SK-N-SH (cell line): ENCODE data around the gene FOXK2. TPM values are rescaled to one million over a fixed set of nuclear protein-coding genes. Genes with fewer than 3 reads are reported as not detected.

Experiments used
- CTCF ChIA-PET: fragments of 300-600, 350-600 bp; formaldehyde crosslinking; extraction: SDS; loops from one replicate; lab custom pipeline; 2021; lab: Yijun Ruan, JAX
- POLR2A ChIA-PET: fragments of 350-600 bp; sonication (Branson Sonifier 250); formaldehyde crosslinking; extraction: SDS; loops from one replicate; lab custom pipeline; 2020; ENCODE audit warnings: antibody characterized with exemption, inconsistent platforms; lab: Yijun Ruan, JAX
- DNase-seq: peaks from one replicate; pipeline ENCODE4 v3.0.0; 2012
- H2AFZ ChIP-seq: fragments of 200-600 bp; sonication (generic); 2 replicates; pipeline ENCODE4 v1.8.1; 2016; ENCODE audit warnings: antibody characterized with exemption, mild to moderate bottlenecking, low read depth
- H3F3A ChIP-seq: fragments of 200-600 bp; sonication (generic); replicated peaks from 2 replicates; pipeline ENCODE3; 2016; ENCODE audit warnings: antibody characterized with exemption, mild to moderate bottlenecking; ENCODE audit not compliant: insufficient read depth
- H3K27ac ChIP-seq, 2 experiments: fragments of 200-500 bp in 1 of 2; fragments of 200-600 bp in 1 of 2; sonication (Bioruptor generic) in 1 of 2; sonication (generic), shearing (Covaris generic) in 1 of 2; 2 replicates each; pipeline versions ENCODE4 v1.5.1 to v1.6.1; 2014 to 2016; ENCODE audit warnings: low read depth in 2 of 2, inconsistent platforms in 1 of 2, low read length in 1 of 2, mild to moderate bottlenecking in 1 of 2, mixed read lengths in 1 of 2
- H3K27me3 ChIP-seq: fragments of 200-600 bp; sonication (generic), shearing (Covaris generic); 2 replicates; pipeline ENCODE4 v1.6.1; 2016; ENCODE audit warnings: mixed run types; ENCODE audit not compliant: insufficient read depth
- H3K36me3 ChIP-seq, 2 experiments: fragments of 200-500 bp in 1 of 2; fragments of 200-600 bp in 1 of 2; sonication (Bioruptor generic) in 1 of 2; sonication (generic) in 1 of 2; replicated peaks in 1 of 2; 2 replicates each; pipeline versions ENCODE3 to v1.5.1; 2014 to 2016; ENCODE audit warnings: low read length in 1 of 2, mild to moderate bottlenecking in 1 of 2; ENCODE audit not compliant: insufficient read depth in 2 of 2, control insufficient read depth in 1 of 2
- H3K4me1 ChIP-seq, 2 experiments: fragments of 200-500 bp in 1 of 2; fragments of 200-600 bp in 1 of 2; sonication (Bioruptor generic) in 1 of 2; sonication (generic), shearing (Covaris generic) in 1 of 2; 2 replicates each; pipeline versions ENCODE4 v1.5.1 to v1.6.1; 2014 to 2016; ENCODE audit warnings: low read depth in 1 of 2, low read length in 1 of 2, mixed run types in 1 of 2; ENCODE audit not compliant: insufficient read depth in 2 of 2, control insufficient read depth in 1 of 2
- H3K4me2 ChIP-seq: fragments of 200-600 bp; sonication (generic), shearing (Covaris generic); 2 replicates; pipeline ENCODE4 v1.6.1; 2017; ENCODE audit warnings: mixed run types
- H3K4me3 ChIP-seq, 2 experiments: fragments of 200-500 bp in 1 of 2; fragments of 200-600 bp in 1 of 2; sonication (Bioruptor generic) in 1 of 2; sonication (generic), shearing (Covaris generic) in 1 of 2; 2 replicates each; pipeline versions ENCODE4 v1.5.1 to v1.8.1; 2014 to 2016; ENCODE audit warnings: low read depth in 2 of 2, inconsistent platforms in 1 of 2, low read length in 1 of 2, mild to moderate bottlenecking in 1 of 2, mixed read lengths in 1 of 2, moderate library complexity in 1 of 2
- H3K79me2 ChIP-seq: fragments of 200-600 bp; sonication (generic); 2 replicates; pipeline ENCODE4 v1.8.1; 2017; ENCODE audit warnings: mild to moderate bottlenecking; ENCODE audit not compliant: insufficient read depth
- H3K9ac ChIP-seq: fragments of 200-600 bp; sonication (generic); 2 replicates; pipeline ENCODE4 v1.6.1; 2017; ENCODE audit warnings: mixed run types
- H3K9me2 ChIP-seq: fragments of 200-600 bp; sonication (generic); 2 replicates; pipeline ENCODE4 v1.6.1; 2017; ENCODE audit warnings: mixed run types
- H3K9me3 ChIP-seq: fragments of 200-600 bp; sonication (generic); 2 replicates; pipeline ENCODE4 v1.6.1; 2017; ENCODE audit warnings: mixed run types, mild to moderate bottlenecking, moderate library complexity
- H4K20me1 ChIP-seq: fragments of 200-600 bp; sonication (generic); 2 replicates; pipeline ENCODE4 v1.6.1; 2017; ENCODE audit warnings: mild to moderate bottlenecking, mixed run types; ENCODE audit not compliant: insufficient read depth
- CHD2 ChIP-seq: fragments of 150-350 bp; IDR thresholded peaks from 2 replicates; pipeline ENCODE4 v1.6.1; 2018; ENCODE audit warnings: low read length; ENCODE audit not compliant: partially characterized antibody
- ELF1 ChIP-seq: IDR thresholded peaks from 2 replicates; pipeline ENCODE4 v1.4.0; 2012
- EP300 ChIP-seq, 2 experiments: IDR thresholded peaks; 2 replicates each; pipeline versions ENCODE4 v1.4.0 to v1.6.1; 2012; ENCODE audit warnings: borderline replicate concordance in 1 of 2, low read depth in 1 of 2, low read length in 1 of 2
- FOSL2 ChIP-seq: IDR thresholded peaks from 2 replicates; pipeline ENCODE4 v1.4.0; 2012; ENCODE audit warnings: low read depth, mild to moderate bottlenecking, moderate library complexity, borderline replicate concordance
- GABPA ChIP-seq: IDR thresholded peaks from 2 replicates; pipeline ENCODE4 v1.4.0; 2012; ENCODE audit warnings: low read depth, mild to moderate bottlenecking
- GATA2 ChIP-seq: sonication (generic); formaldehyde crosslinking; IDR thresholded peaks from 2 replicates; pipeline ENCODE4 v1.5.0; 2020; ENCODE audit warnings: mild to moderate bottlenecking, missing genetic modification reagents
- IRF3 ChIP-seq: fragments of 150-350 bp; IDR thresholded peaks from 2 replicates; pipeline ENCODE4 v1.6.1; 2016; ENCODE audit warnings: mild to moderate bottlenecking, low read depth, low read length
- JUND ChIP-seq: IDR thresholded peaks from 2 replicates; pipeline ENCODE4 v1.4.0; 2012
- MEF2A ChIP-seq: IDR thresholded peaks from 2 replicates; pipeline ENCODE4 v1.4.0; 2012; ENCODE audit warnings: low read depth, borderline replicate concordance
- NRF1 ChIP-seq: IDR thresholded peaks from 2 replicates; pipeline ENCODE4 v1.6.1; 2012; ENCODE audit warnings: low read depth, mild to moderate bottlenecking, low read length
- RCOR1 ChIP-seq: fragments of 150-350 bp; IDR thresholded peaks from 2 replicates; pipeline ENCODE4 v1.6.1; 2017; ENCODE audit warnings: antibody characterized with exemption, low read length
- RFX5 ChIP-seq: IDR thresholded peaks from 2 replicates; pipeline ENCODE4 v1.6.1; 2012; ENCODE audit warnings: mild to moderate bottlenecking, improper control_type of control experiment, low read length
- RXRA ChIP-seq: IDR thresholded peaks from 2 replicates; pipeline ENCODE4 v1.4.0; 2012; ENCODE audit warnings: low read depth, mild to moderate bottlenecking, borderline replicate concordance
- SIN3A ChIP-seq: IDR thresholded peaks from 2 replicates; pipeline ENCODE4 v1.6.1; 2012; ENCODE audit warnings: low read depth, mild to moderate bottlenecking, low read length, moderate library complexity, borderline replicate concordance
- SMC3 ChIP-seq: IDR thresholded peaks from 2 replicates; pipeline ENCODE4 v1.6.1; 2012; ENCODE audit warnings: low read depth, low read length, improper control_type of control experiment
- TCF12 ChIP-seq: IDR thresholded peaks from 2 replicates; pipeline ENCODE4 v1.4.0; 2012
- TEAD4 ChIP-seq: IDR thresholded peaks from 2 replicates; pipeline ENCODE4 v1.4.0; 2012; ENCODE audit warnings: mild to moderate bottlenecking, borderline replicate concordance; ENCODE audit not compliant: insufficient read depth
- USF2 ChIP-seq: fragments of 150-350 bp; IDR thresholded peaks from 2 replicates; pipeline ENCODE4 v1.6.1; 2017; ENCODE audit warnings: antibody characterized with exemption, low read length, low read depth, borderline replicate concordance
- YY1 ChIP-seq: IDR thresholded peaks from 2 replicates; pipeline ENCODE4 v1.4.0; 2012; ENCODE audit warnings: low read depth, mild to moderate bottlenecking
- ZBTB33 ChIP-seq: IDR thresholded peaks from 2 replicates; pipeline ENCODE4 v1.4.0; 2012; ENCODE audit warnings: low read depth, borderline replicate concordance
- WGBS: methylation state at CpG from one replicate; pipeline ENCODE4 v1.1.6; 2017; ENCODE audit warnings: low lambda C conversion rate; 5-methylcytosine and 5-hydroxymethylcytosine counted together
- polyA plus RNA-seq, 3 experiments: library from polyadenylated mRNA; depleted of rRNA; stranded (reverse); fragments of >200 nt; gene quantifications; 2 replicates each; pipeline ENCODE4 v1.2.3, GENCODE V29; 2012

Gene FOXK2
- polyA plus RNA-seq, 1 of the 3 experiments (the other 2 are of a cell fraction): 36.4 TPM

- Histone ChIP-seq H3K4me2 (no peak overlapping the region), H3K27ac (no peak overlapping the region), H3F3A (peaks cover 4% of the 10 kb centered on the region), H3K79me2 (peaks cover 100% of the 10 kb centered on the region), H3K9me3 (no peaks in the 10 kb centered on the region), H3K27me3 (no peaks in the 10 kb centered on the region)
- 84% methylated on average over 11 of the region's 11 CpGs for WGBS
- peak; percentile 57 for DNase-seq
- TF ChIP-seq ZBTB33 (no peak), GABPA (no peak), JUND (no peak), IRF3 (no peak), NRF1 (no peak), SIN3A (no peak), FOSL2 (no peak), GATA2 (CRISPR knock-in tag) (no peak), USF2 (no peak), RCOR1 (no peak), ELF1 (no peak)
- TF ChIP-seq, all 33 proteins: peak for 0
- Histone ChIP-seq H3K4me1 (peaks cover 8 to 9% of the 10 kb centered on the region in 2 experiments; a peak in 2 of 4 replicates), H2AFZ (no peak overlapping the region), H3K4me3 (no peak overlapping the region), H3K9ac (no peak overlapping the region), H4K20me1 (peaks cover 86% of the 10 kb centered on the region), H3K36me3 (peaks cover 0 to 6% of the 10 kb centered on the region in 2 experiments), H3K9me2 (no peaks in the 10 kb centered on the region)
- ChIA-PET POLR2A (interaction anchor here (0.6 kb wide), 1 partner anchor 14 kb away, joined by 3 read pairs; no protein-coding TSS in a partner anchor), CTCF (interaction anchor here (1.1 to 1.9 kb wide), 4 partner anchors 9 to 66 kb away, joined by 4 read pairs; no protein-coding TSS in a partner anchor)
These were observed 40.2 kb downstream of the FOXK2 start for GRCh38 chr17:82559566-82560251.

GRCh38 chr17:82560252-82560642 lies 40.7 kb downstream of the FOXK2 start:
- Histone ChIP-seq H3K27me3 (no peaks in the 10 kb centered on the region), H3K36me3 (peaks cover 2 to 9% of the 10 kb centered on the region in 2 experiments), H2AFZ (no peak overlapping the region), H4K20me1 (peaks cover 81% of the 10 kb centered on the region), H3K9me2 (no peaks in the 10 kb centered on the region), H3K9ac (no peak overlapping the region), H3K79me2 (peaks cover 100% of the 10 kb centered on the region), H3K4me3 (no peak overlapping the region), H3F3A (peaks cover 4% of the 10 kb centered on the region), H3K27ac (no peak overlapping the region), H3K4me2 (no peak overlapping the region), H3K4me1 (peaks cover 6 to 9% of the 10 kb centered on the region in 2 experiments; a peak in 2 of 4 replicates), H3K9me3 (no peaks in the 10 kb centered on the region)
- TF ChIP-seq ELF1 (no peak), GATA2 (CRISPR knock-in tag) (no peak), YY1 (no peak), NRF1 (no peak), RXRA (no peak), RFX5 (no peak), RCOR1 (no peak), MEF2A (no peak), TEAD4 (no peak), EP300 (IDR thresholded peaks at IDR 0.05; ENCODE audit: borderline replicate concordance in 1 of 2, low read depth in 1 of 2, low read length in 1 of 2) (no peak), JUND (no peak), SMC3 (no peak), TCF12 (no peak), ZBTB33 (no peak), USF2 (no peak), CHD2 (no peak)
- WGBS: 94% methylated on average over 15 of the region's 15 CpGs
- no peak for DNase-seq
- CTCF ChIA-PET: interaction anchor here (1.1 to 1.9 kb wide), 3 partner anchors 9 to 32 kb away, joined by 4 read pairs; no protein-coding TSS in a partner anchor
- POLR2A ChIA-PET: no interaction called here
